ENCODE data around the gene OSBPL2.

- TF ChIP-seq, protein P1, sequence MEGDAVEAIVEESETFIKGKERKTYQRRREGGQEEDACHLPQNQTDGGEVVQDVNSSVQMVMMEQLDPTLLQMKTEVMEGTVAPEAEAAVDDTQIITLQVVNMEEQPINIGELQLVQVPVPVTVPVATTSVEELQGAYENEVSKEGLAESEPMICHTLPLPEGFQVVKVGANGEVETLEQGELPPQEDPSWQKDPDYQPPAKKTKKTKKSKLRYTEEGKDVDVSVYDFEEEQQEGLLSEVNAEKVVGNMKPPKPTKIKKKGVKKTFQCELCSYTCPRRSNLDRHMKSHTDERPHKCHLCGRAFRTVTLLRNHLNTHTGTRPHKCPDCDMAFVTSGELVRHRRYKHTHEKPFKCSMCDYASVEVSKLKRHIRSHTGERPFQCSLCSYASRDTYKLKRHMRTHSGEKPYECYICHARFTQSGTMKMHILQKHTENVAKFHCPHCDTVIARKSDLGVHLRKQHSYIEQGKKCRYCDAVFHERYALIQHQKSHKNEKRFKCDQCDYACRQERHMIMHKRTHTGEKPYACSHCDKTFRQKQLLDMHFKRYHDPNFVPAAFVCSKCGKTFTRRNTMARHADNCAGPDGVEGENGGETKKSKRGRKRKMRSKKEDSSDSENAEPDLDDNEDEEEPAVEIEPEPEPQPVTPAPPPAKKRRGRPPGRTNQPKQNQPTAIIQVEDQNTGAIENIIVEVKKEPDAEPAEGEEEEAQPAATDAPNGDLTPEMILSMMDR (conservative IDR thresholded peaks at IDR 0.05; ENCODE audit: low read depth, low read length): no peak
- TF ChIP-seq EZH2 (IDR thresholded peaks at IDR 0.05; ENCODE audit: borderline replicate concordance, low read depth, low read length, poor library complexity, severe bottlenecking): no peak
These were observed 91.4 kb downstream of the OSBPL2 start for GRCh38 chr20:62329389-62330377.
